ENCODE measurements around the gene CCDC110.

GRCh38 chr4:185481401-185481800 is 9.9 kb upstream of the CCDC110 start:
- TF ChIP-seq POLR2AphosphoS5 (IDR thresholded peaks at IDR 0.05; ENCODE audit: insufficient read depth, low read depth, low read length), result no peak
- TF ChIP-seq EZH2 (IDR thresholded peaks at IDR 0.05; ENCODE audit: borderline replicate concordance, low read depth, low read length, severe bottlenecking), result no peak
- TF ChIP-seq POLR2A (IDR thresholded peaks at IDR 0.05; ENCODE audit: low read depth, low read length), result no peak
- TF ChIP-seq, protein P1, sequence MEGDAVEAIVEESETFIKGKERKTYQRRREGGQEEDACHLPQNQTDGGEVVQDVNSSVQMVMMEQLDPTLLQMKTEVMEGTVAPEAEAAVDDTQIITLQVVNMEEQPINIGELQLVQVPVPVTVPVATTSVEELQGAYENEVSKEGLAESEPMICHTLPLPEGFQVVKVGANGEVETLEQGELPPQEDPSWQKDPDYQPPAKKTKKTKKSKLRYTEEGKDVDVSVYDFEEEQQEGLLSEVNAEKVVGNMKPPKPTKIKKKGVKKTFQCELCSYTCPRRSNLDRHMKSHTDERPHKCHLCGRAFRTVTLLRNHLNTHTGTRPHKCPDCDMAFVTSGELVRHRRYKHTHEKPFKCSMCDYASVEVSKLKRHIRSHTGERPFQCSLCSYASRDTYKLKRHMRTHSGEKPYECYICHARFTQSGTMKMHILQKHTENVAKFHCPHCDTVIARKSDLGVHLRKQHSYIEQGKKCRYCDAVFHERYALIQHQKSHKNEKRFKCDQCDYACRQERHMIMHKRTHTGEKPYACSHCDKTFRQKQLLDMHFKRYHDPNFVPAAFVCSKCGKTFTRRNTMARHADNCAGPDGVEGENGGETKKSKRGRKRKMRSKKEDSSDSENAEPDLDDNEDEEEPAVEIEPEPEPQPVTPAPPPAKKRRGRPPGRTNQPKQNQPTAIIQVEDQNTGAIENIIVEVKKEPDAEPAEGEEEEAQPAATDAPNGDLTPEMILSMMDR (IDR thresholded peaks at IDR 0.05; ENCODE audit: extremely low read depth in 1 of 2, insufficient read depth in 1 of 2, low read depth in 1 of 2, low read length in 2 of 2), result no peak
- TF ChIP-seq, protein P2, sequence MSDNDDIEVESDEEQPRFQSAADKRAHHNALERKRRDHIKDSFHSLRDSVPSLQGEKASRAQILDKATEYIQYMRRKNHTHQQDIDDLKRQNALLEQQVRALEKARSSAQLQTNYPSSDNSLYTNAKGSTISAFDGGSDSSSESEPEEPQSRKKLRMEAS (IDR thresholded peaks at IDR 0.05; ENCODE audit: insufficient read depth, insufficient read length), result no peak

All from endothelial cell of umbilical vein (primary cell).